NB4 (cell line): ENCODE results near the gene BAIAP3.

Experiments used
- CTCF ChIP-seq: IDR thresholded peaks from one replicate; pipeline ENCODE4 v1.5.1; 2012; ENCODE audit warnings: low read depth, low read length
- POLR2A ChIP-seq: IDR thresholded peaks from 2 replicates; pipeline ENCODE4 v1.6.1; 2011; ENCODE audit warnings: mild to moderate bottlenecking; ENCODE audit not compliant: insufficient read length; ENCODE audit errors: extremely low read depth

GRCh38 chr16:1375741-1376410 is 42.4 kb downstream of the BAIAP3 start:
- no peak for TF ChIP-seq CTCF
- no peak for TF ChIP-seq POLR2A
